Astrocyte of the cerebellum (primary cell): ENCODE data around the gene LIPA.
"Not testable (repeated sequence)": the region's sequence is repeated elsewhere in the genome, so short reads cannot be mapped to it uniquely, and the experiment has no call there.

Experiments
- DNase-seq: peaks from one replicate; pipeline ENCODE4 v3.0.0-alpha.2; 2011; ENCODE audit warnings: low read depth
- H3K4me3 ChIP-seq: 2 replicates; pipeline ENCODE4 v1.5.1; 2011; ENCODE audit warnings: mild to moderate bottlenecking, low read depth, low read length, moderate library complexity
- CTCF ChIP-seq: IDR thresholded peaks from 2 replicates; pipeline ENCODE4 v1.5.1; 2012; ENCODE audit warnings: low read length, low read depth, moderate library complexity, mild to moderate bottlenecking; ENCODE audit errors: missing control alignments
- in situ Hi-C: cut with HindIII; loops from 2 replicates; pipeline ENCODE4 v1.10.0; 2017; ENCODE audit warnings: low sequenced_read_pairs

The LIPA gene

GRCh38 chr10:89295597-89295996, 44.0 kb upstream of the LIPA start:
- in situ Hi-C loops: no loop called here
- TF ChIP-seq CTCF: no peak
- DNase-seq: no peak
- H3K4me3 ChIP-seq: no peak overlapping the region

- no peak for DNase-seq
- no peak overlapping the region for H3K4me3 ChIP-seq
- no peak for TF ChIP-seq CTCF
- in situ Hi-C loops: no loop called here
These were observed 43.2 kb upstream of the LIPA start for GRCh38 chr10:89294721-89295239.

DNA sequence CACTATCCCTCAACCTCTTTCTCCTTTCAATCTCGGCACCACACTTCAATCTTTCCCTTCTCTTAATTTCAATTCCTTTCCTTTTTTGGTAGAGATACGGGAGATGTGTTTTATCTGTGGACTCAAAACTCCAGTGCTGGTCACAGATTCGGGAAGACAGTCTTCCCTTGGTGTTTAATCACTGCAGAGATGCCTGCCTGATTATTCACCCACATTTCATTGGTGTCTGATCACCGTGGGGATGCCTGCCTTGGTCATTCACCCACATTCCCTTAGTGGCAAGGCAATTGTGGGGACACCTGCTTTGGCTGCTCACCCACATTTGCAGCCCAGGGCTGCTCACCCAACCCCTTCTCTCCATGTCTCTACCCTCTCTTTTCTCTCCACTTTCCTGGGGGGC, 33.7 kb upstream of the LIPA start:
- in situ Hi-C loops, H3K4me3 ChIP-seq, DNase-seq: not testable (repeated sequence)

DNA sequence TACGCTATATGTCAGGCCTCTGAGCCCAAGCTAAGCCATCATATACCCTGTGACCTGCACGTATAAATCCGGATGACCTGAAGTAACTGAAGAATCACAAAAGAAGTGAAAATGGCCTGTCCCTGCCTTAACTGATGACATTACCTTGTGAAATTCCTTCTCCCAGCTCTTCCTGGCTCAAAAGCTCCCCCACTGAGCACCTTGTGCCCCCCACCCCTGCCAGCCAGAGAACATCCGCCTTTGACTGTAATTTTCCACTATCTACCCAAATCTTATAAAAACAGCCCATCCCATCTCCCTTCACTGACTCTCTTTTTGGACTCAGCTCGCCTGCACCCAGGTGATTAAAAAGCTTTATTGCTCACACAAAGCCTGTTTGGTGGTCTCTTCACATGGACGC, 33.1 kb upstream of the LIPA start:
- DNase-seq, H3K4me3 ChIP-seq, in situ Hi-C loops: not testable (repeated sequence)

DNA sequence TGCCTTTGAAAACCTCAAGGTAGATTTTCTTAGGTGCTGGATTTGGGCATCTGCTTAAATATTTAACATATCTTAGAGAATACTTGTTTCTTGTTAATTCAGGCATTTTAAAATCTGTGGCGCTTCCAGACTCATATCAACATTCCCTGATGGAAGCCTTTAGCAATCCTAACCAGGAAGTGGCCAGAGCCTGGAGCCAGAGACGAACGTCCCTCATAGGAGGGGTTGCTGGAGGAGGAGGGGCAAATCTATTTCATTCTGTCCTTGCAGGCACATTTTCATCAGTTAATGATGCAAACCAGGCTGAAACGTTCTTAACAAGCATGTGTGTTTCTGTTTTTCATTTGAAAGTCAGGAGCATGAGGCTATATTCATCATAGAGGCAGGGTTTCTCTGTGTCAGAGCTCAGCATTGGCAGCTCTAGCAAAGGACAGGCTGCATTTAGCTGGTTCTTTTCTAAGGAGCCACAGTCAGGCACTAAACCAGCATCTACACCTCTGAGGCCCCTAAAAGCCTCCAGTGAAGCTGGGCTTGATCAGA, 32.4 kb upstream of the LIPA start:
- H3K4me3 ChIP-seq: no peak overlapping the region
- peak; percentile 42 for DNase-seq
- no peak for TF ChIP-seq CTCF
- in situ Hi-C loops: no loop called here

DNA sequence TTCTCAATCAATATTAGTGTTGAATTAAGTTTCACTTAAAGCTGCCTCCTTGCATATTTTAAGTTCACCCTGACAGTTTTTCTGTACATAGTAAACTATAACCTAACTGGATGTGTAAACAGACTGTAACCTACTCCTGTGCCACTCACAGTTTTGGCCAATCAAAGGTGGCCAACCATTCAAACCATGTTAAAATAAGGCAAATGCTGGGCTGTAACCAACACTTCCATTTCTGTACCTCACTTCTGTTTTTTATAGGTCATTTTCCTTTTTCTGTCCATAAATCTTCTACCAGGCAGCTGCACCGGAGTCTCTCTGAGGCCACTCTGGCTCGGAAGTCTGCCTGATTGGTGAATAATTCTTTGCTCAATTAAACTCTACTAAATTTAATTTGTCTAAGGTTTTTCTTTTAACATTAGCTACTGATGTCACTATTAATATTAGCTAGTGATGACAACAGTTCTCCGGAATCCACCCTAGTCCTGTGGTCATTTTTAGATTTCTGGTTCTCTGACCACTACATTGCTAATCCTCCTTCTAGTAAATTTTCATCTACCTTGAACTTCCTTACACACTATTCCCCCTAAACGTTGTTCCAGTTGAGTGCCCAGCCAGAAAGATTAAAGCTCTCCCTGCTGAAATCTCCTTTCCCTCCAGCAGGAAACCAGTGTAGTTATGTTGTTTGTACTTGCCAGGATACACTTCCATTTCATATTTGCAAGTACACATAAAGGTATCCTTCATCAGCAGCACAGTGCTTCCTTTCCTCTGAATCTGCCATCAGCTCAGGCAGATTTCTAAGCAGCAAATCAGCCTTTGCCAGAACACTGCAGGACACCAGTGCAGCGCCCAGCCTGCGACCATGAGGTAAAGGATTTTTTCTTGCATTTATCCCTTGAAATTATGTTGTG, 31.7 kb upstream of the LIPA start:
- no peak for DNase-seq
- in situ Hi-C loops: no loop called here
- H3K4me3 ChIP-seq: no peak overlapping the region

More for the DNA sequence above, 31.7 kb upstream of the LIPA start:
- TF ChIP-seq CTCF: no peak
